ENCODE data around the gene IL4I1. TPM values are rescaled to one million over a fixed set of nuclear protein-coding genes. Genes with fewer than 3 reads are reported as not detected.

Gene IL4I1
- total and polyA plus RNA-seq, 2 of the 4 experiments (the other 2 are of a cell fraction): 0.31 to 0.36 TPM

DNA sequence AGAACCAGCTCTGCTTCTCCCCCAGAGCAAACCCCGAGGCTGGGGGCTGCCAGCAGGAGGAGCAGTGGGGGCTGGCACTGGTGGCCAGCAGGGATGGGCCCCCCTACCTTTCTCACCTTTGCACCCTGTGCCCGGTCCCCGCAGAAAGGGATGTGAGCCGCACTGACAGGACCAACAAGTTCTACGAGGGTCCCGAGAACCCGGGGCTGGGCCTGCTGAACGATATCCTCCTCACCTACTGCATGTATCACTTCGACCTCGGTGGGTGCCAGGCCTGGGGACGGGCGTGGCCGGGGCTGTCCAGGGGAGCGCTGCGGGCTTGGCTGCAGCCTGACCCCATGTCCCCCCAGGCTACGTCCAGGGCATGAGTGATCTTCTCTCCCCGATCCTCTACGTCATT, 12.6 kb downstream of the IL4I1 start:
- H2BK15ac ChIP-seq (ENCODE audit: low read depth, low read length): no peak overlapping the region
- dilution Hi-C loops (cut with HindIII; ENCODE audit: low sequenced_read_pairs, unreplicated experiment) (no loop called here), intact Hi-C loops (cut with micrococcal nuclease) (no loop called here), in situ Hi-C loops (cut with MboI; ENCODE audit: low sequenced_read_pairs) (no loop called here)
- no peak overlapping the region for H2AFZ ChIP-seq (replicated peaks; ENCODE audit: low read length, poor library complexity)
- no peak for TF ChIP-seq SMC3 (IDR thresholded peaks at IDR 0.05; ENCODE audit: low read depth, low read length)
- no peak for TF ChIP-seq MAFK (IDR thresholded peaks at IDR 0.05; ENCODE audit: low read depth, low read length)
- TF ChIP-seq CHD1 (IDR thresholded peaks at IDR 0.05; ENCODE audit: low read depth, low read length): no peak
- TF ChIP-seq POLR2A (IDR thresholded peaks at IDR 0.05; ENCODE audit: low read depth, low read length): no peak
- TF ChIP-seq FOS (IDR thresholded peaks at IDR 0.05; ENCODE audit: low read depth, low read length): no peak
- no peak for TF ChIP-seq RCOR1 (IDR thresholded peaks at IDR 0.05; ENCODE audit: insufficient replicate concordance, low read length)
- TF ChIP-seq, protein P1, sequence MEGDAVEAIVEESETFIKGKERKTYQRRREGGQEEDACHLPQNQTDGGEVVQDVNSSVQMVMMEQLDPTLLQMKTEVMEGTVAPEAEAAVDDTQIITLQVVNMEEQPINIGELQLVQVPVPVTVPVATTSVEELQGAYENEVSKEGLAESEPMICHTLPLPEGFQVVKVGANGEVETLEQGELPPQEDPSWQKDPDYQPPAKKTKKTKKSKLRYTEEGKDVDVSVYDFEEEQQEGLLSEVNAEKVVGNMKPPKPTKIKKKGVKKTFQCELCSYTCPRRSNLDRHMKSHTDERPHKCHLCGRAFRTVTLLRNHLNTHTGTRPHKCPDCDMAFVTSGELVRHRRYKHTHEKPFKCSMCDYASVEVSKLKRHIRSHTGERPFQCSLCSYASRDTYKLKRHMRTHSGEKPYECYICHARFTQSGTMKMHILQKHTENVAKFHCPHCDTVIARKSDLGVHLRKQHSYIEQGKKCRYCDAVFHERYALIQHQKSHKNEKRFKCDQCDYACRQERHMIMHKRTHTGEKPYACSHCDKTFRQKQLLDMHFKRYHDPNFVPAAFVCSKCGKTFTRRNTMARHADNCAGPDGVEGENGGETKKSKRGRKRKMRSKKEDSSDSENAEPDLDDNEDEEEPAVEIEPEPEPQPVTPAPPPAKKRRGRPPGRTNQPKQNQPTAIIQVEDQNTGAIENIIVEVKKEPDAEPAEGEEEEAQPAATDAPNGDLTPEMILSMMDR (conservative IDR thresholded peaks at IDR 0.05; ENCODE audit: low read depth, low read length): no peak
- no peak for DNase-seq
- no peak overlapping the region for H2AK5ac ChIP-seq (ENCODE audit: low read depth, low read length)
- BruUV-seq (replicated peaks): no TSS peak
- no peaks in the 10 kb centered on the region for H3K4me1 ChIP-seq (ENCODE audit: control insufficient read depth, insufficient read depth, low read length)
- H4K8ac ChIP-seq (ENCODE audit: low read depth in 2 of 2, low read length in 2 of 2): no peak overlapping the region
- H3K56ac ChIP-seq (ENCODE audit: extremely low read depth, insufficient read depth, low read length): no peak overlapping the region
- ChIA-PET POLR2A (ENCODE audit: unreplicated experiment) (no interaction called here), CTCF (no interaction called here)
- no peak for ATAC-seq (ENCODE audit: low read depth)
- no peak overlapping the region for H3K27ac ChIP-seq (ENCODE audit: insufficient read depth, low read length)
- peaks cover 6% of the 10 kb centered on the region; the same call in 1 of the 2 replicates for H3K9me3 ChIP-seq (ENCODE audit: control insufficient read depth, insufficient read depth, low read length)
- H3K9me1 ChIP-seq (ENCODE audit: insufficient read depth, low read length): peaks cover 6% of the 10 kb centered on the region; the same call in 1 of the 2 replicates
- no peak overlapping the region for H4K91ac ChIP-seq (ENCODE audit: insufficient read depth, low read depth, low read length)
- no peak overlapping the region for H3K14ac ChIP-seq (replicated peaks; ENCODE audit: low read depth, low read length)
- H3K23ac ChIP-seq (ENCODE audit: low read depth, low read length): no peak overlapping the region
- peak overlapping the region; percentile 7 for H2AK9ac ChIP-seq (replicated peaks; ENCODE audit: low read depth, low read length, poor library complexity)
- H3K4me3 ChIP-seq (ENCODE audit: insufficient read depth, low read depth, low read length): no peak overlapping the region
- no peaks in the 10 kb centered on the region for H3K27me3 ChIP-seq (ENCODE audit: control insufficient read depth, insufficient read depth, low read length)
- H2BK120ac ChIP-seq (ENCODE audit: low read depth, low read length): no peak overlapping the region
- no peak overlapping the region for H4K5ac ChIP-seq (ENCODE audit: low read depth, low read length)
- no peak overlapping the region for H2BK5ac ChIP-seq (ENCODE audit: low read depth, low read length, poor library complexity, severe bottlenecking)
- peaks cover 2 to 17% of the 10 kb centered on the region in 2 experiments; a peak in 2 of 4 replicates for H3K79me1 ChIP-seq (ENCODE audit: low read depth in 1 of 2, low read length in 2 of 2)
- no peak overlapping the region for H3K9ac ChIP-seq (ENCODE audit: low read depth, low read length)
- H3K36me3 ChIP-seq (ENCODE audit: control insufficient read depth, insufficient read depth, low read length): peaks cover 62% of the 10 kb centered on the region
- no peak overlapping the region for H3K4ac ChIP-seq (ENCODE audit: low read depth, low read length)
- H2BK20ac ChIP-seq (ENCODE audit: low read depth, low read length): no peak overlapping the region
- H3K18ac ChIP-seq (ENCODE audit: low read depth, low read length): no peak overlapping the region
- WGBS, 2 experiments (ENCODE audit: extremely low coverage in 2 of 2, insufficient read length in 1 of 2): 100% methylated on average over 4 of the region's 18 CpGs; no CpG with 5 or more reads in 1 of the 2 experiments
- no peak overlapping the region for H3K4me2 ChIP-seq (ENCODE audit: low read depth, low read length)
- no peaks in the 10 kb centered on the region for H4K20me1 ChIP-seq (ENCODE audit: insufficient read depth, low read length)
